HG03565 (cell line): ENCODE measurements around the gene HDDC3.

Source experiments
- ATAC-seq: cut with Tn5 transposase; IDR thresholded peaks from one replicate; pipeline ENCODE4 v1.9.1; 2021; ENCODE audit warnings: mild to moderate bottlenecking, moderate library complexity; ENCODE audit not compliant: unreplicated experiment

HDDC3 gene, protein sequence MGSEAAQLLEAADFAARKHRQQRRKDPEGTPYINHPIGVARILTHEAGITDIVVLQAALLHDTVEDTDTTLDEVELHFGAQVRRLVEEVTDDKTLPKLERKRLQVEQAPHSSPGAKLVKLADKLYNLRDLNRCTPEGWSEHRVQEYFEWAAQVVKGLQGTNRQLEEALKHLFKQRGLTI

DNA sequence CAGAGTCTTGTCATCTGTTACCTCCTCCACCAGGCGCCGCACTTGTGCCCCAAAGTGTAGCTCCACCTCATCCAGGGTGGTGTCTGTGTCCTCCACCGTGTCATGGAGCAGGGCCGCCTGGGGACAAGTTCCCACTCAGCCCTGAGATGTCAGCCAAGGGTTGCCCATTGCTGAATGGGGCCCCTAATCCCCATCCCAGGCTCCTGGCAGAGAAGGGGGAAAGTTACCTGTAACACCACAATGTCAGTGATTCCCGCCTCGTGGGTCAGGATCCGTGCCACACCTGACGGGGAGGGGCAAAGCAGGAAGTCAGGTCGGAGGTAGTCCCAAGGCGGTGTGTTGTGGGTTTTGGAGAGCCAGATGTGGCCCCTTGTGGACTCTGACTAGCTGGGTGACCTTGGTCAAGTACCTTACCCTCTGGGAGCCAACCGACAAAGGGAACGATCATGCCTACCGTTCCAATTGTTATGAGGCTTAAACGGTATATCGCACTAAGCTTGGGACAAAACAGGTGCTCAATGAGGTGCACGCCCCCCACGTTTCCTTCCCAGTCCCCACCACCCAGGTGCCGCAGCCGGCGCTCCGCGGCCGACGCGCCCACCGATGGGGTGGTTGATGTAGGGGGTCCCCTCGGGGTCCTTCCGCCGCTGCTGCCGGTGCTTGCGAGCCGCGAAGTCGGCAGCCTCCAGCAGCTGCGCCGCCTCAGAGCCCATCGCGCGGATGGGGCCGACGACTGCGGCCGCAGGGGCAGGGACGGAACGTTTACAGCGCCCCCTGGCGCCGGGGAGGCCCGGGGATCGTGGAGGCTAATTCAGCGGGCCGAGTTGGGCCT is at the start of gene HDDC3:
TSS of gene HDDC3 (minus strand) at position 722 of the 832 bp plus-strand sequence. CDS start at position 713, 9 bp downstream.
- ATAC-seq = peak; percentile 38

DNA sequence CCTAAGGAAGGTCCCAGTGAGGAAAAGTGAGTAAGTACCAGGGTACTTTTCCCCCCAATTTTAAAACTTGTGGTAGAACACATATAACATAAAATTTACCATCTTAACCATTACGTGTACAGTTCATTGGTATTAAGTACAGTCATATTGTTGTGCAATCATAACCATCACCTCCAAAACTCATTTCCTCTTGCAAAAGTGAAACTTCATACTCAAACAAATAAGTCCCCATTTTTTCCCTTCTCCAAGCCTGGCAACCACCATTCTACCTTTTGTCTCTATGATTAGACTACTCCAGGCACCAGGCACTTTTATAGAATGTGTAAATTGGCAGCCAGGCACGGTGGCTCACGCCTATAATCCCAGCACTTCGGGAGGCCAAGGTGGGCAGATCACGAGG is 49.8 kb upstream of the HDDC3 start:
- peak; percentile 39 for ATAC-seq

DNA sequence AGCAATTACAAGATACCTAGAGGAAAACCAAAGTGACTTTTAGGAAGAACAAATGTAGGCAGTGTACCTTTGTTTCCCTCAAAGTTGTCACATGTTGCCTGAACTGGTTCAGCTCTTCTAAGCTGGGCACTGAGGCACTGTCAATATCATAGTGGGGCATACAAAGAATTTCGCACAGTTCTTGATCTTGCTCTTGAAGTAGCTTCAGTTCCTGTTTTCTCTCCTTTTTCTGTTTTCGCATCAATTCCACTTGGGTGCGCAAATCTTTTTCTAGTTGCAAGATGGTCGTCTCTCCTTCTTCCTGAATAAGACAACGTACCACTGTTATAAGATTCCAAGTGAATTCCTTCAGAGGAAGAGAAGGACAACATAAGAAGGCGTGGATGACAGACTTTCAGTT is 49.3 kb upstream of the HDDC3 start:
- ATAC-seq = peak; percentile 58

DNA sequence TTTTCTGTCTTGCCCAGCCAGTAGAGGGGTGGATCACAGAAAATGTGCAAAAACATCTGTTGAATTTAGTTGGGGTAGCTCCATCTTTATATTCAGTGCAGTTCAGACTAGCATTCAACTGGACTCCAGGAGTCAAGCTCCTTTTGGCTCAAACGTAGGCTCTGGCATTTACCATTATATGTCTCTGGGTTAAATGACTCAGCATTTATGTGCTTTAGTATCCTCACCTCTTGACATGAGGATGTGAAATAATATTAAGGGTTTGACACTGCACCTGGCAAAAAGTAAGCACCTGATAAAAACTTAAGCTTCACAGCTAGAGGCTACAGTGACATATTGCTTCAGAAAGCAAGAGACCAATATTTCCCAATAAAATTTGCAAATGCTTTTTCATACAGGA is 47.2 kb upstream of the HDDC3 start:
- ATAC-seq = no peak

DNA sequence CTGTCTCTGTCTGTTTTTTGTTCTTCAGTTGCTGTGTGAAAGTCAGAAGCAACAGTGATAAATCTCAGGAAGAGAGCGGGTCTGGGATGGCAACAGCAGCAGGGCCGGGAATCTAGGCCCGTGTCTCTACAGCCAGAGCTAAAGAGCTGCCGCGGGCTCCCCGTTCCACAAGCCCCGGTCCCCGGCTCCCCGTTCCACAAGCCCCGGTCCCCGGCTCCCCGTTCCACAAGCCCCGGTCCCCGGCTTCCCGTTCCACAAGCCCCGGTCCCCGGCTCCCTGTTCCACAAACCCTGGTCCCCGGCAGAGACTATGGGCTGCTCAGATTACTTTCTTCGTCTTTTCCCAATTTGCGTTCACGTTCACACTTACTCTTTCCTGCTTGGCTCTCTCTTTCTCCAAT is 41.9 kb upstream of the HDDC3 start:
- ATAC-seq = no peak

DNA sequence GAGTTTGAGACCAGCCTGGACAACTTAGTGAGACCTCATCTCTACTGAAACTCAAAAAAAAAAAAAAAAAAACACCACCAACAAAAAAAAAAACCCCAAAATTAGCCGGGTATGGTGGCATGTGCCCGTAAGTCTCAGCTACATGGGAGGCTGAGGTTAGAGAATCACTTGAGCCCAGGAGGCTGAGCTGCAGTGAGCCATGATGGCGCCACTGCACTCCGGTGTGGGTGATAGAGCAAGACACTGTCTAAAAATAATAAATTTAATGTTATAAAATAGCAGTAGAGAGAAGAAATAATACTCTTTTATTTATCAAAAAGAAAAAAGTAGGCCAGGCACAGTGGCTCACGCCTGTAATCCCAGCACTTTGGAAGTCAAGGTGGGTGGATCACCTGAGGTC is 39.8 kb upstream of the HDDC3 start:
- ATAC-seq = no peak

DNA sequence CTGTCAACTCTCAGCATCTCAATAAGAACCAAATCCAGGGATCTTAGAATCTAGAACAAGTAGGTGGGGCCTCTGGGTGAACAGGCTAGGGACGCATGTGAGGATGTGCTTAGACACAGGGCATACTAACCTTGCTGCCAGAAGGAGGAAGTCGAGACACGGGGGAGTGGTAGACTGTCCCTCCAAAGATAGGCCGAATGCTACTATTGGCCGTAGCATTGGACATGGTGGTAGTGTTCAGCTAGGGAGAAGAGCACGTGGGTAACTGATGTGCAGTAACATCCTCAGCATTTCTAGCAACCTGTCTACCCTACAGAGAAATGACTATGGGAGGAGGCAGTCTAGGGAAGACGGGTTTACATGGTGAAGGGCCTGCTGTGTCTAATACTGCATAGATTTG is 37.9 kb upstream of the HDDC3 start:
- ATAC-seq = no peak

DNA sequence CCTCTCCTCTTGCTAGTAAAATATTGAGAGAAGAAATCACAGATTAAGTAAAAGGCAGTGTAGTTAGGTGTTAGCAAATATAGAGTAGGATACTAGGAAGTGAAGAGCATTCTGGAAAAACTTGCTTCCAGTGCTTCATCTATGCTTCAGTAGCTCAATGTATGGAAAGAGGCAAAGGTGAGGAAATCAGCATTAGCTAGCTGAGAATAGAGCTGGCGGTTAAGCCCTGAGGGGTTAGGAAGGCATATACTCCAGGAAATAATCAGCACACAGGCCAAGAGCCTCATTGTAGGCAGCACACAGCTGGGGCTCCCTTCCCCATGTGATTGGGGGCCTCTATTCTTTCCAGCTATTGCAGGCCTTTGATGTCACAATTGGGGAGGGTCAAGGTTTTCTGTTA is 36.1 kb upstream of the HDDC3 start:
- no peak for ATAC-seq

DNA sequence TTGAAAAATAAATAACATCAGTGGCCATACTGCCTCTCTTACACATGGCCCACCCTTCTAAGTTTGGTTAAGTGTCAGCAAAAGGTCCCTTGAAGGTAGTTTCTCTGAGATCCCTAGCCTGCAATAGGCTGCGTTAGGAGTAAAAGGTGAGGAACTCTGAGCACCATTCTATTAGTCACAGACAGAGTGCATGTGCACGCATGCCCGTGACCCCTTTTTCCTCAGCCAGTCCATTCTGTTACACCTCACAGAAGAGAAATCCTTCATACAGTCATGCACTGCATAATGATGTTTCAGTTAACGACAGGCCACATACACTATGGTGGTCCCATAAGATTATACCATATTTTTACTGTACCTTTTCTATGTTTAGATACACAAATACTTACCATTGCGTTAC is 34.9 kb upstream of the HDDC3 start:
- no peak for ATAC-seq

DNA sequence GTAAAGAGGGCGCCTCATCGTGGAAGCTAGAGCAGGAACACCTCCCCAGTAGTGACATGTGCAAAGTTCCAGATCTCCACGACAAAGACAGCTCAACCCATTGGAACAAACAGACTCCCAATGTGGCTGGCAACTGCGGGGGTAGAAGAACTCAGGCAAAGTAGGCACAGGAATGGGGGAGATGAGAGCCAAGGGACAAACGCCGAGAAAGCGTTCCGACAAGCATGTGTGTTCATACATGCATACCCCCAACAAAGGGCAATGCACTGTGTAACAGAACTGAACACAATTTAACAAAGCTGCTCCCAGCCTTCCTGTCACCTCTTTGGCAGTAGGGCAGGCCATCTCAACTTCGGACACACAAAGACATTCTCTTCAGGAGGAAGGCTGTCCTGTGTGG is 33.9 kb upstream of the HDDC3 start:
- no peak for ATAC-seq

DNA sequence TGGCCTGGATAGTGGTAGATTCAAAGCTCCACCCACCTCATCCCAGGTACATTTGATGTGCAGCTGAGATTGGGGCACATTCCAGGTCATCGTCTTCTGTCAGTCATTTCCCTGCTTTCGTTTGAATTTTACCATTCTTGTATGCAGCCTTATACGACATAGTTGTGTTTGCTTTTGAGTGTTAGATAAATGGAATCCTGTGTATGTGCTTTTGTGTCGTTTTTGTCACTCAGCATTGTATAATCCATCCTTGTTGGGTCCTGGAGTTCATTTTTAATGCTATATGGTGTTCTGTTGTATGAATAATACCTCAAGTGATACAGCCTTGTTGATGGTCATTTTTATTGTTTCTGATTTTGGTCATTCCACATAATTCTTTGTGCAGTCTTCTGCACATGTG is 29.7 kb upstream of the HDDC3 start:
- ATAC-seq = no peak

DNA sequence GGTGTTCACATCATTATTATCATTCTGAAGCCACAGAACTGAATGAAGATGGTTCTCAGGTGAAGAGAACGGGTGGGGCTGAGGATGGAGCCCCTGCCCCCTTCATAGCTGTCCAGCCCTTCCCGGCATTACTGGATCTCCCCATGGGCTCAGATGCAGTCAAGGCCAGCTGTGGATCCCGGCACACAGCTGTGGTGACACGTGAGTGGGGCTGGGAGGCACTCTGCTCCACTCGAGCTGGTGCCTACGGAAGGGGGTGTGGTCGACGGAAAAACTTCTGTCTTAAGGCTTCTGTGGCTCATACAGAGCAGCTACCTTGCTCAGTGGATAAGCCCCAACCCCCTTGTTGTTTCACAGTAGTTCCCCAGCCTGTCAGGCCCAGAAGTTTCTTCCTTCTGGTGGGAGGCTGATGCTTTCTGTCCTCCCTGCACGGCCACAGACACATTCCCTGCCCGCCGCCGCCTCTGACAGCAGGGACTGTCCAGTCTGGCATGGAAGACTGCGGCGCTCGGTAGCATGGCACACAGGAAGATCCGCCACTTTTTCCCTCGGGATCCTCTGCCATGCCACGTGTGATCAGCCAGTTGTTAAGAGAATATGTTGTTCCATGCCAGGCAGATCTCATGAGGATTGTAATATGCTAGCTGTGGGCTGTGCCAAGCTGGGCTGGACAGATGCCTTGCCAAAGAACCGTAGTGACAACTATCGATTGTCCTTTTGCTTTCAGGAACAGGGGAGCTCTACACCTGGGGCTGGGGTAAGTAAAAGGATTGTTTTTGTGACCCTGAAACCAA is 28.1 kb upstream of the HDDC3 start:
- no peak for ATAC-seq

DNA sequence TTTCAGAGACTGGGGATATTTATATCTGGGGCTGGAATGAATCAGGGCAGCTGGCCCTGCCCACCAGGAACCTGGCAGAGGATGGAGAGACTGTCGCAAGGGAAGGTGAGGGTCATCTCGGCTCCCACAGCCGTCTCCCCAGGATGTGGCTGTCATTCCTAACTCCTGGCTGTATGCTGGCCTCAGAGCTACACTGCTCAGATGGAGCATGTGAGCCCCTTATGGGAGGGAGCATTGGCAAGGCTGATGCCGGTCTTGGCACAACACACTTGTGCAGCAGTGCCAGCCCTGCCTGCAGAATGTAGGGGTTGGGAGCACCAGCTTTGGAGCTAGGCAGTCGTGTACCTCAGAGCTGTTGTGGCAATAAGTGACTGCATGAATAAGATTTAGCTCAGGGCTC is 27.5 kb upstream of the HDDC3 start:
- ATAC-seq = no peak

DNA sequence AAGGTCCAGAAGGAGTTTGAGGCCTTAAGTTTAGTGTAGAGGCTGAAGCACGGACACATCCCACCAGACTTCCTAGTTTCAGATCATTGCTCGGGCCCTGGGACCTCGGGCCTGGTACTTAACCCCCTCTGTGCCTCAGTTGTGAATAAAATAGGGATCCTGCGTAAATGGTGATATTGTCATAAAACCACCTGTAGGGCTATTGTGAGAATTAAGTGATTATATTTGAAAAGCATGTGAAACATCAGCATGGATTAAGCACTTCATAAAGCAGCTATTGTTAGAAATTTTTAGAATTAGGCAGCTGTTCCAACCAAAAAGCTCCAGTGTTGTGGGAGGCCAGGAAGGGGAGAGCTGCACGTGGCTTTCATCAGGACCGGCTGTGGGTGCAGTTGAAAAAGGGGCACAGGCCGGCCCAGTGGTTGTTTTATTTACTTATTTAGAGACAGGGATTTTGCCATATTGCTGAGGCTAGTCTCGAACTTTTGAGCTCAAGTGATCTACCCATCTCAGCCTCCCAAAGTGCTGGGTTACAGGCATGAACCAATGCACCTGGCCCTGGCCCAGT is 26.8 kb upstream of the HDDC3 start:
- ATAC-seq = no peak

DNA sequence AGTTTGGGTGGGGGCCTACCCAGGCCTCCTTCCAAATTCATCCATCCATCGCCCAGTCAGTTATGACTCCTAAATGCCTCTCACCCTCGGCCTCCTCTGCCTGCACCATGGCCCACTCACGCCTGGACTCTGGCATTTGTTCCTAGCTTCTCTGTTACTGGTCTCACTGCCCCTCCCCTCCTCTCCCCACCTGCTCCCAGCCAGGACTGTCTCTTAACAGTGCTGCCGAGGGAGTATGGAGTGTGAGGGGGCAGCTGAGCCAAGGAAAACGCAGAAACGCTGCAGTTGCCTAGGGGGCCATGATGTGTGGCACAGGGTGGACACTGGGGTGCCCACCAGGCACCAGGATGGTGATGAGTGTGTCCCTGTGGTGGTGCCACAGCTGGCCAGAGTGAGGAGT is 25.4 kb upstream of the HDDC3 start:
- ATAC-seq = no peak

DNA sequence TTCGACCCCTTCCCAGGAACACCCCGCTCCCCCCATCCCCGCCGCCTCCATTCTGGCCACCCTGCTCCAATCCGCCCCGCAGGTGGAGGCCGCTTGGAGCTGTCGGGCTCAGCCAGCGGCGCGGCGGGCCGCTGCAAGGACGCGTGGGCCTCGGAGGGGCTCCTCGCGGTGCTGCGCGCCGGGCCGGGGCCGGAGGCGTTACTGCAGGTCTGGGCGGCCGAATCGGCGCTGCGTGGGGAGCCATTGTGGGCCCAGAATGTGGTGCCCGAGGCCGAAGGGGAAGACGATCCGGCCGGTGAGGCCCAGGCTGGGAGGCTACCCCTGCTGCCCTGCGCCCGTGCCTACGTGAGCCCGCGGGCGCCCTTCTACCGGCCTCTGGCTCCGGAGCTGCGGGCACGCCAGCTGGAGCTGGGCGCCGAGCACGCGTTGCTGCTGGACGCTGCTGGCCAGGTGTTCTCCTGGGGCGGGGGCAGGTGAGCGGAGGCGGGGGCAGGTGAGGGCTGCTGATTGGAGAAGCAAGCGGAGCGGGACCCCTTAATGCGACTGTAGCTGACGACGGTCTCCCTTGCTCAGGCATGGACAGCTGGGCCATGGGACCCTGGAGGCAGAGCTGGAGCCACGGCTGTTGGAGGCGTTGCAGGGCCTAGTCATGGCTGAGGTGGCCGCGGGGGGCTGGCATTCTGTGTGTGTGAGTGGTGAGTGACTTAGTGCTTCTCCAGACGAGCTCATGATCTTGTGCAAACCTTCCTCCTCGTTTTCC is 24.9 kb upstream of the HDDC3 start:
- no peak for ATAC-seq

DNA sequence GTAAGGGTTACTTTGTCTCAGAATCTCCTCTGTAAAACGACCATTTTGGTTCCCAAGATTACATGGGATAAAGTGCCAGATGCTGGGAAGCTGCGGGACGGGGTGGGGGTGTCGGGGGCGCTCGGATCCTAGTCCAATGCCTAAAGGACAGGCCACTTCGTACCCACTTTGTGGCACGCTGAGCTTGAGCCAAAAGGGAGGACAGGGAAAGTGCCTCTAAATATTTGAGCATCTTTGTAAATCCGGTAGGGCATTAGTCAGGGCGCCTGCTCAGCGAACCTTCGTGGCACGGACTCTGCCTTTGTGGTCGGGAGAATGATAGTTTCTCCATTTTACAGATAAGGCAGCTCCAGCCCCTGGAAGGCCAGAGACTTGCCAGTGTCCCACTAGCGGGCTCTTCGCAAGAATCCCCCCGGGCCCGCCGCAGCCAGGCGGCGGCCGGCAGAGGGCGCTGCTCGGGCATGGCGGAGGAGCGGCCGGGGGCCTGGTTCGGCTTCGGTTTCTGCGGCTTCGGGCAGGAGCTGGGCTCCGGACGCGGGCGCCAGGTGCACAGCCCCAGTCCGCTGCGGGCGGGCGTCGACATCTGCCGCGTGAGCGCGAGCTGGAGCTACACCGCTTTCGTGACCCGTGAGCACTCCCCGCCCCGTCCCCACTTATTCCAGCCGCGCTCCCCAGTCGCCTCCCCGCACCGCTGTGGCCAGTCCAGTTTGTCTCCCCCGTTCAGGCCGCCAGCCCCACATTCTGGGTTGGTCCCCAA is 24.1 kb upstream of the HDDC3 start:
- no peak for ATAC-seq

DNA sequence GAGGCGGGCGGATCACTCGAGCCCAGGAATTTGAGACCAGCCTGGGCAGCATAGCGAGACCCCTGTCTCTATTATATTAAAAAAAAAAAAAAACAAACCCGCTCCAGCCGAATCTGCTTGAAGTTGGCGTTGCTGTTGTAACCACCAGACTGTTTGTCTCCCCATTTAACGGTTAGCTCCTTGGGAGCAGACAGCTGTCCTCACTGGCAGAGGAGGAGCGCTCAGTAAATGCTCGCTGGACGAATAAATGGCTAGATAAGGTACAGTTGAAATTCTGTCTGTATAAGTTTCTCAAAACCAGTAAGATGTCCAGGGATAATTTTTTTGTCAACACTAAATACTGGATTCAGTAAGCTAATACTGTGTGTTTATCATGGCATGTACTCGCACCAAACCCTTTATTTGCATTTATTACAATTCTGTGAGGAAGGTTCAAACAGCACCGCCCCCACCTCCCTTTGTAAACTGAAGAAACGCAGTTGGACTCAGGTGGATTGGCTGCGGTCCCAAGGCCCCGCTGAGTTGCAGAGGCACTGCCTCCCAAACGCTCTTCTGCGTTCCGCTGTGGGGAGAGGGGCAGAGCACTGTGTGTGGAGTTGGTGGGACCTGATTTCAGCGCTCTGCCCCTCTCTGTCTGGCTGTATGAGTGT is 23.4 kb upstream of the HDDC3 start:
- ATAC-seq = no peak
